T1000 (cell line): ENCODE data around the gene CDK17.
"Not testable (repeated sequence)": the region's sequence is repeated elsewhere in the genome, so short reads cannot be mapped to it uniquely, and the experiment has no call there.

Experiments
- DNase-seq: peaks from one replicate; lab custom pipeline; 2025; ENCODE audit warnings: mixed read lengths; lab: John Stamatoyannopoulos, UW

CDK17 gene

DNA sequence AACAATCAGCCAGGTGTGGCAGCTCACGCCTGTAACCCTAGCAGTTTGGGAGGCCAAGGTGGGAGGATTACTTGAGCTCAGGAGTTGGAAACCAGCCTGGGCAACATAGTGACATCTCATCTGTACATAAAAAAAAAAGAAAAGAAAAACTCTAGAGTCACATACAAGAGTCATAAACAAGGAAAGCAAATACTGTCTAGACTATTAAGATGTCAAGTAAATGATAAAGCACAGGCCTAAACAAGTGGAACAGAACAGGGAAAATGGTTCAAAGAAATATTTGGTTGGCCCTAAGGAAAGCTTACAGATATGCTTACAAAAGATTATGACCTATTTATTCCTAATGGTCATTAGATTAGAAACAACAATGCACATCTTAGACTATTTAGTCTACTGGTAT, 12.3 kb downstream of the CDK17 start:
- no peak for DNase-seq

- no peak for DNase-seq
Measured at GRCh38 chr12:96386794-96387193, 13.4 kb downstream of the CDK17 start.

DNA sequence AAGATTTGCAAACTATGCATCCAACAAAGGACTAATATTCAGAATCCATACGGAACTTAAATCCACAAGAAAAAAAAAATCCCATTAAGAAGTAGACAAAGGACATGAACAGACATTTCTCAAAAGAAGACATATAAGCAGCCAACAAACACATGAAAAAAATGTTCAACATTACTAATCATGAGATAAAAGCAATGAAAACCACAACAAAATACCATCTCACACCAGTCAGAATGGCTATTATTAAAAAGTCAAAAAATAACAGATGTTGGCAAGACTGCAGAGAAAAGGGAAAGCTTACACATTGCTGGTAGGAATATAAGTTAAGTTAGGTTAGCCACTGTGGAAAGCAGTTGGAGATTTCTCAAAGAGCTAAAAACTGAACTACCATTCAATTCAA, 16.2 kb downstream of the CDK17 start:
- DNase-seq = no peak

DNA sequence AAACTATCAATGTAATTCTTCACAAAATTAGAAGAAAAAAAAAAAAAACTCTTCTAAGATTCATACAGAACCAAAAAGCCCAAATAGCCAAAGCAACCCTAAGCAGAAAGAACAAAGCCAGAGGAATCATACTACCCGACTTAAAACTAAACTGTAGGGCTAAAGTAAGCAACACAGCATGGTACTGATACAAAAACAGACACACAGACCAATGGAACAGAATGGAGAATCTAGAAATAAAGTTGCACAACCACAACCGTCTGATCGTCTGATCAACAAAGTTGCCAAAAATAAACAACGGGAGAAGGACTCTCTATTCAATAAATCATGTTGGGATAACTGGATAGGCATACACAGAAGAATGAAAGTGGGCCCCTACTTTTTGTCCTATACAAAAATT, 16.9 kb downstream of the CDK17 start:
- DNase-seq = no peak

GRCh38 chr12:96379743-96380142, 20.5 kb downstream of the CDK17 start:
- not testable (repeated sequence) for DNase-seq

- no peak for DNase-seq
Measured at GRCh38 chr12:96378319-96378718, 21.9 kb downstream of the CDK17 start.

DNA sequence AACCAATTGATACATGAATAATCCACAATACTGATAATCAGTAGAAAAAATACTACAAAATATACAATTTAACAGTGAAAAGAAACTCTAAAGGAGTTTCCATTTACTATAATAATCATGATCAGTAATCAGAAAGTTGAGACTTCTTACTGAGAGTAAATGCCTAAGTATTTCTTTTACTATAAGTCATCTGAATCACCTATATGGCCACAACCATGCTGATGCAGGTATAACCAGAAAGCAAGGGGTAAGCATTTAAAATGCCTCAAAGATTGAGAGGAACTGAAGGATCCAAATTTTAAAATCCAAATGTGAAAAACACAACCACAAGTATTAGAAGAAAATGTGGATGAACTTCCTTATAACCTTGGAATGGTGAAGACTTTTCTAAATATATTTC, 23.4 kb downstream of the CDK17 start:
- no peak for DNase-seq

GRCh38 chr12:96375841-96376604, 24.2 kb downstream of the CDK17 start:
- no peak for DNase-seq

DNA sequence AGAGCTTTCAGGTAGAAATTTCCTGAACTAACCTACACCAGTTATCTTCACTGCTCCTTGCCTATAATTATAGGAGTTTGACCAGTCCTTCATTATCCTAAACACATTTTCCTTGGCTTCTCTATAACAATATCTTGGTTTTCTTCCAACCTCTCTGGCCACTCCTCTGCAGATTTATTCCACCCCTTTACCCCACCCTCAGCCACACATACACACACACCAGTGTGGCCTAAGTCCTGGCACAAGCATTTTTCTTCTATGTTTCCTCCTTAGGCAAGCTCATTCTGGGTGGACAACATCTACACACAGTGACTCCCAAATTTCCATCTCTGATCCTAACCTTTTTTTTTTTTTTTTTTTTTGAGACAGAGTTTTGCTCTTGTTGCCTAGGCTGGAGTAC, 25.1 kb downstream of the CDK17 start:
- DNase-seq = no peak

GRCh38 chr12:96371790-96372699, 28.2 kb downstream of the CDK17 start:
- no peak for DNase-seq

DNA sequence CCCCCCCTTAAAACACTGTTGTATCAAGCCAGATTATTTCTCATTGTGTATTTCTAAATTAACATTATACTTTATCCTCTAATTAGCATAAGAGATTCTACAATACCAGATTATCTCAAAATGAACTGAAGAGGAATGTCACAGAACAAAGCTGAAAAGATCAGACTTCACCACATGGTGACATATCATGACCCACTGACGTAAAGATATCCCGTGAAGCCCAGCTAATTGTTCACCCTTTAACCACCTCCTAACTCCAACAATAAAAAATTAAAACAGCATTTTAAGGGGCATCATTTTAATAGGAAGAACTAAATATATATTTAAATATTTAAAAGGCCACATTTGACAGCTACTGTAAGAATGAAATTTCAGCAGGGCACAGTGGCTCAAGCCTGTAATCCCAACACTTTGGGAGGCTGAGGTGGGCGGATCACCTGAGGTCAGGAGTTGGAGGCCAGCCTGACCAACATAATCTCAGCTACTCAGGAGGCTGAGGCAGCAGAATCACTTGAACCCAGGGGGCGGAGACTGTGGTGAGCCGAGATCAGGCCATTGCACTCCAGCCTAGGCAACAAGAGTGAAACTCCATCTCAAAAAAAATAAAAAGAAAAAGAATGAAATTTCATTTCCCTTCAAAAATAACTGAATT, 29.0 kb downstream of the CDK17 start:
- DNase-seq = no peak

DNA sequence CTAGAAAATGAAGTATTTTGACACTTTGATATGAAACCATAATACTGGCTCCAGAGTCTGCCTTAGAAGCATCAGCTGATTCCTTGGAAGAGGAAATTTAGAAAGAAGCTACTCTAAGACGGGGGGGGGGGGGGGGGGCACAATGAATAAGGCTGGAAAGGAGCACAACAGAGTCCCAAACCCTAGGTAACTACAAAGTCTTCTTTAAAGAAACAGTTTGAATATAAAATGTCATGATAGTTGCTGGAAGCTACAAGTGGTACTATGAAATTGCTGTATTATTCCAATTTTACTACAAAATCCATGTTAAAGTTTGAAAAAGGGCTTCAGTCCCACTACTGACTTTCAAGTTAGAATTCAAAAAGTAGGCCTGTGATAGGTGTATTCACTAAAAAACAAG, 31.6 kb downstream of the CDK17 start:
- DNase-seq = no peak

DNA sequence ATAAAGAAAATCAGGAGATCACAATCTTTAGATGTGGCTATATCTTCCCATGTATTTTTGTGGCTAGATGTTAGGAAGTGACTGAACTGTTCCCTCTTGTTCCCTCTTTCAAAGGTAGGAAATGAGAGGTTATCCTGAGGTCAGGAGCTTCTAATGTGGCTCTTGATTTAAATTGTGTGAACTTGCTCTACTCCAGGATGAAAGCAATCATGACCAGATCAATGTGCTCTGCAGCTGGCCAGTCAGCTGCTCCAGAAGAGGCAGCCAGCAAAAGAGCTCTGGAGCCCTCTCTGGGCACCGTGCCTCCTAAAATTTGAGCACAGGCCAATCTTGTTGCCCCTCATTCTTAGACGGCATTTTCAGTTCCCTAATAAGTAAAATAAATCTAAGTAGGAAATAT, 32.0 kb downstream of the CDK17 start:
- no peak for DNase-seq

DNA sequence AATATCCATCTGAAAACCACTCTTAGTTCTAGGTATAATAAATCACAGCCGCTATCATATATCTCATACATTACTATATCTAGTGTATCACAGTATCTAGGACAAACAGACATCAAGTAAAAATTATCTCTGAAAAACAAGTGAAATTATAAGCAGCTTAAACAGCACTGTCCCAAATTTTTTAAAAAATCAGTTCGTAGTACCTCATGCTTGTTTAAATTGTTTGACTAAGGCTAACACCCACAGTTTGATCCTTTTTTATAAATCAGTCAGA, 33.9 kb downstream of the CDK17 start:
- no peak for DNase-seq

DNA sequence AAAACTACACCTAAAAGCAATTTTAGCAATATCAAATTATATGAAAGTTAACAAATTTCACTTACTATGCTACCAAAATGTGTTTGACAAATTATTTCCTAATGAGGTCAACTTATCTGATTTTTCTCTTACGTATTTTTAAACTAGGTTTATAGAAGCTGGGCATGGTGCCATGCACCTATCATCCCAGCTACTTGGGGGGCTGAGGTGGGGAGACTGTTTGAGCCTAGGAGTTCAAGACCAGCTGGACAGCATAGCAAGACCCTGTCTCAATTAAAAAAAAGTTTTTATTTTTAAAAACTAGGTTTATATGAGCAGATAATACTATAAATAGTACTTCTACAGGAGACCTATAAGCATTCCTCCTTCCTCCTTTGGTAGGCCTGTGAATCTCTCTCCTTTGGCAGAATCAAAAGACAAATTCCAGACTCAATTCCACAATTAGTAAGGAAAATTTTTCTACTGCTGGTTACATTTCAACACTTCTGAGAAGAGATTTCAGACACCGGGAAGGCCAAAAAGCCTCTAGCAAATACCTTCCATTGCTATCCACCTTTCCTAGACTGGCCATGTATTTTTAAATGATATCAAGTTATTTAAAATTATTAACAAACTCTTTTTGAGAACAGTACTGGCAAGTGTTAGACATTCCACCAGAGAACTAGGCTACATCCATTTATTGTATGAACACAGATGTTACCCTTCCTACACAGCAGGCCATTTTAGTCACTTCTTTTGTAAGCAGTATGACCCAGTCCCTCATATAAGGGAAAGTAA, 34.4 kb downstream of the CDK17 start:
- DNase-seq = no peak

GRCh38 chr12:96364092-96364700, 36.0 kb downstream of the CDK17 start:
- DNase-seq = no peak

DNA sequence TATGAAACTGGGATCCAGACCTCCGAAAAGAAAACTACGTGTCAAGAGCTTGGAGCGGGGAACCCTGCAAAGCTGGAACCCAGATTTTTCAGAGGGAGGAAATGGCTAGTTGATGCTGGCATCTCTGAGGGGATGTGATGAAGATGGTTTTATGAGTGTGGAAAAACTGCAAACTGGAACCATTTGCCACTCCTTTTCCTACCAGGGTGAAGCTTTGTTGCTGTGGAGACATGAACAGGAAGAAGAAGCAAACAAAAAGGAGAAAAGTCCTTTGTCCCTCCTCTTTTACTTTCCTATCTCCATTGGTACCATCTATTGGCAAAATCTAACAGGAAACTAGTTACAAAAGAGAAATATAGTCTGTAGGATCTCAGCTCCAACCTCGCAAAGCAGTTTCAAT, 39.2 kb downstream of the CDK17 start:
- DNase-seq = no peak

DNA sequence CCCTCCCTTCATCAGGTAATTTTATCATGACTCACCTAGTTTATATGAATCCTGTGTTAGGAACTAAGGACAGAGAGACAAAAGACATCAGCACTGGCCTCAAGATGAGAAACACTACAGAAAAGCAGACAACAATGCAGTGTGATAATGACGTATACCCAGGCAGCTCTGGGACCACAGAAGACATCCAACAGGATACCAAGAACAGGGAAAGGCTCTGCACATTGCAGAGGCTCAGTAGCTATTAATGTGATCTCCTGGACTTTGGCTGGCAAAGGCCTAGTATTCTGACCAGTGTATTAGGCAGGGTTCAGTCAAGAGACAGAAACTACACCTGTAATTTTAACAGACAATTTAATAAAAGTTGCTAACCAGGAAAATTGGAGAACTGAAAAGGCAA, 39.7 kb downstream of the CDK17 start:
- DNase-seq = no peak

DNA sequence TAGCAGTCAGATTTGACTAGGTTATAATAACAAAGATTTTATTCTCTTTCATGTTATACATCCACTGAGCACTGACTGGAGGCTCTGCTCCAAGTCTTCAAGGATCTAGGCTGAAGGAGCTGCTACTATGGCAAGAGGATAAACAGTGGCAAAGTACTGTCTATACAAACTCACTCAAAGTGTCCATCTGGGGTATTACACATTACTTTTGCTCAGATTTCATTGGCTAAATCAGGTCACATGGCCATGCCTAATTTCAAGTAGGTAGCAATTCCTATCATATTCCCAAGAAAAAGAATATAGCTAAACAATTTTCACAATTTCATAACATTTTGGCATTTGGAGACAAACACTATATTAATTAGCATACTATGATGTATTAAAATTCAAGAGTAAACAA, 40.9 kb downstream of the CDK17 start:
- no peak for DNase-seq

GRCh38 chr12:96356831-96357230, 43.4 kb downstream of the CDK17 start:
- DNase-seq = no peak

- no peak for DNase-seq
Measured at GRCh38 chr12:96354844-96355534, 45.2 kb downstream of the CDK17 start.
